HepG2 (cell line): ENCODE data around the gene CRK. TPM values are rescaled to one million over a fixed set of nuclear protein-coding genes. Genes with fewer than 3 reads are reported as not detected.

Source experiments
- ATAC-seq: fragments of 200-7000 bp; cut with Tn5 transposase; 3 replicates; pipeline ENCODE4 v1.9.1; 2020; ENCODE audit warnings: mild to moderate bottlenecking, moderate library complexity
- BruUV-seq: library from RNA; stranded (reverse); fragments of 400-500 nt; replicated peaks from 2 replicates; lab custom pipeline; 2021; lab: Mats Ljungman, UMichigan
- CTCF ChIA-PET: fragments of 300-600 bp; formaldehyde crosslinking; extraction: SDS; loops from one replicate; lab custom pipeline; 2021; ENCODE audit warnings: low total read pairs, inconsistent platforms, low intra/inter-chr PET ratio; lab: Yijun Ruan, JAX
- POLR2A ChIA-PET: fragments of 350-600 bp; sonication (Branson Sonifier 250); formaldehyde crosslinking; loops from one replicate; lab custom pipeline; 2020; ENCODE audit warnings: antibody characterized with exemption, inconsistent platforms; lab: Yijun Ruan, JAX
- DNase-seq: peaks from one replicate; pipeline ENCODE4 v3.0.0-alpha.2; 2015; ENCODE audit warnings: low spot score
- FAIRE-seq: peaks from 3 replicates; lab custom pipeline; 2011; peaks lifted over from hg19 to GRCh38; lab: Jason Lieb, UNC
- H2AFZ ChIP-seq: one replicate; pipeline ENCODE4 v1.6.1; 2011; ENCODE audit warnings: low read length, inconsistent platforms
- H3K27ac ChIP-seq: fragments of 300-600 bp; 3 replicates; pipeline ENCODE4 v1.8.0; 2011; ENCODE audit warnings: mixed run types, mild to moderate bottlenecking, mixed read lengths, low read length, inconsistent platforms; ENCODE audit not compliant: insufficient read depth; ENCODE audit errors: extremely low read length
- H3K27me3 ChIP-seq, 2 experiments: fragments of 200-600 bp in 1 of 2; 2 replicates in 1 of 2; 3 replicates in 1 of 2; pipeline versions ENCODE4 v1.6.0 to v1.8.0; 2011; ENCODE audit warnings: low read length in 2 of 2, mild to moderate bottlenecking in 2 of 2, moderate library complexity in 2 of 2, inconsistent platforms in 1 of 2; ENCODE audit not compliant: insufficient read depth in 2 of 2, control insufficient read depth in 1 of 2
- H3K36me3 ChIP-seq, 2 experiments: fragments of 200-600 bp in 1 of 2; replicated peaks in 1 of 2; 2 replicates in 1 of 2; 3 replicates in 1 of 2; pipeline versions ENCODE4 v1.5.1 to v1.8.0; 2011; ENCODE audit warnings: low read length in 2 of 2, inconsistent platforms in 1 of 2; ENCODE audit not compliant: insufficient read depth in 2 of 2, control insufficient read depth in 1 of 2
- H3K4me1 ChIP-seq: 2 replicates; pipeline ENCODE4 v1.5.1; 2012; ENCODE audit warnings: low read length, inconsistent platforms; ENCODE audit not compliant: insufficient read depth
- H3K4me2 ChIP-seq: 2 replicates; pipeline ENCODE4 v1.6.0; 2011; ENCODE audit warnings: low read depth, low read length, inconsistent platforms
- H3K4me3 ChIP-seq, 3 experiments: fragments of 200-600 bp in 1 of 3; sonication (generic), shearing (Covaris generic) in 1 of 3; replicated peaks in 1 of 3; 2 replicates each; pipeline ENCODE4 v1.5.1; 2011 to 2016; ENCODE audit warnings: low read length in 3 of 3, inconsistent platforms in 2 of 3, low read depth in 2 of 3, mild to moderate bottlenecking in 2 of 3, control low read depth in 1 of 3, mixed read lengths in 1 of 3; ENCODE audit not compliant: insufficient read depth in 1 of 3
- H3K79me2 ChIP-seq: one replicate; pipeline ENCODE4 v1.6.1; 2011; ENCODE audit warnings: low read length, inconsistent platforms; ENCODE audit not compliant: insufficient read depth
- H3K9ac ChIP-seq: 2 replicates; pipeline ENCODE4 v1.6.0; 2011; ENCODE audit warnings: mild to moderate bottlenecking, low read depth, low read length, inconsistent platforms; ENCODE audit not compliant: insufficient read depth
- H3K9me3 ChIP-seq: 2 replicates; pipeline ENCODE4 v1.5.1; 2012; ENCODE audit warnings: mild to moderate bottlenecking, low read length
- H4K20me1 ChIP-seq: 2 replicates; pipeline ENCODE4 v1.6.0; 2011; ENCODE audit warnings: inconsistent platforms, mild to moderate bottlenecking, low read length, moderate library complexity; ENCODE audit not compliant: insufficient read depth
- ADNP ChIP-seq: sonication (generic); formaldehyde crosslinking; IDR thresholded peaks from 2 replicates; pipeline ENCODE4 v1.4.0; 2020; ENCODE audit warnings: missing genetic modification reagents
- ATF5 ChIP-seq: sonication (generic); formaldehyde crosslinking; IDR thresholded peaks from 2 replicates; pipeline ENCODE4 v1.4.0; 2020; ENCODE audit warnings: mild to moderate bottlenecking, low read depth, missing genetic modification reagents
- FOXC1 ChIP-seq: sonication (generic); formaldehyde crosslinking; IDR thresholded peaks from 2 replicates; pipeline ENCODE4 v1.8.0; 2022; ENCODE audit warnings: mild to moderate bottlenecking, missing genetic modification reagents, borderline replicate concordance
- LBX2 ChIP-seq: sonication (generic); formaldehyde crosslinking; IDR thresholded peaks from 2 replicates; pipeline ENCODE4 v1.5.0; 2020; ENCODE audit warnings: missing genetic modification reagents, mild to moderate bottlenecking, borderline replicate concordance
- MAFF ChIP-seq: IDR thresholded peaks from 2 replicates; pipeline ENCODE4 v1.6.1; 2011; ENCODE audit warnings: low read depth, low read length, improper control_type of control experiment
- PTBP1 ChIP-seq: fragments of 200-400 bp; formaldehyde crosslinking; IDR thresholded peaks from 2 replicates; pipeline ENCODE4 v1.6.1; 2018; ENCODE audit warnings: low read length, low read depth; ENCODE audit not compliant: poor library complexity, severe bottlenecking
- SSRP1 ChIP-seq: IDR thresholded peaks from 2 replicates; pipeline ENCODE4 v1.6.1; 2016; ENCODE audit warnings: control low read depth
- TMF1 ChIP-seq: sonication (generic); formaldehyde crosslinking; IDR thresholded peaks from 2 replicates; pipeline ENCODE4 v1.8.1; 2022; ENCODE audit warnings: low read depth, missing genetic modification reagents
- ZFAT ChIP-seq: sonication (generic); formaldehyde crosslinking; conservative IDR thresholded peaks from 2 replicates; pipeline ENCODE4 v1.8.1; 2023; ENCODE audit warnings: missing genetic modification reagents, inconsistent platforms
- ZKSCAN8 ChIP-seq: IDR thresholded peaks from 2 replicates; pipeline ENCODE4 v1.6.1; 2016; ENCODE audit warnings: borderline replicate concordance, missing genetic modification reagents, missing compliant biosample characterization
- ZNF282 ChIP-seq: fragments of 450-650 bp; IDR thresholded peaks from 2 replicates; pipeline ENCODE4 v1.6.1; 2018; ENCODE audit not compliant: partially characterized antibody
- ZNF432 ChIP-seq: sonication (generic); formaldehyde crosslinking; IDR thresholded peaks from 2 replicates; pipeline ENCODE4 v1.5.0; 2020; ENCODE audit warnings: missing genetic modification reagents, mild to moderate bottlenecking, borderline replicate concordance
- ZNF512B ChIP-seq: sonication (generic); formaldehyde crosslinking; IDR thresholded peaks from 2 replicates; pipeline ENCODE4 v1.5.1; 2020; ENCODE audit warnings: missing genetic modification reagents, mild to moderate bottlenecking, borderline replicate concordance
- ZNF569 ChIP-seq: sonication (generic); formaldehyde crosslinking; IDR thresholded peaks from 2 replicates; pipeline ENCODE4 v1.5.0; 2020; ENCODE audit warnings: mild to moderate bottlenecking, missing genetic modification reagents, moderate library complexity, borderline replicate concordance
- ZNF713 ChIP-seq: sonication (generic); formaldehyde crosslinking; IDR thresholded peaks from 2 replicates; pipeline ENCODE4 v1.4.0; 2020; ENCODE audit warnings: mild to moderate bottlenecking, missing genetic modification reagents
- ZNF766 ChIP-seq: sonication (generic); formaldehyde crosslinking; IDR thresholded peaks from 2 replicates; pipeline ENCODE4 v1.5.0; 2020; ENCODE audit warnings: missing genetic modification reagents, borderline replicate concordance
- ZNF83 ChIP-seq: sonication (generic); formaldehyde crosslinking; IDR thresholded peaks from 2 replicates; pipeline ENCODE4 v1.4.0; 2020; ENCODE audit warnings: missing genetic modification reagents, mild to moderate bottlenecking, borderline replicate concordance
- WGBS: methylation state at CpG from one replicate; pipeline ENCODE4 v1.1.6; 2017; ENCODE audit warnings: low lambda C conversion rate; 5-methylcytosine and 5-hydroxymethylcytosine counted together
- in situ Hi-C: cut with HindIII; loops from 2 replicates; pipeline ENCODE4 v1.10.0; 2017; ENCODE audit warnings: low pct_unique_long_range_greater_than_20kb; ENCODE audit not compliant: extremely low pct_ligation_motif_present
- intact Hi-C: fragments of 100-400 bp; cut with micrococcal nuclease; formaldehyde crosslinking; loops from one replicate; pipeline ENCODE4 v1.10.0; 2022; ENCODE audit not compliant: unreplicated experiment
- polyA plus RNA-seq, 8 experiments: library from polyadenylated mRNA; depleted of rRNA in 3 of 8; stranded (reverse) in 7 of 8; unstranded in 1 of 8; fragments of >200 nt; fragmentation: Illumina TruSeq in 4 of 8; extraction: Trizol in 4 of 8; gene quantifications; 2 replicates each; pipeline versions ENCODE4 v1.2.1 to v1.2.3, GENCODE V29; 2011 to 2016; ENCODE audit warnings: low read depth in 4 of 8, missing spikeins in 1 of 8, mixed read lengths in 1 of 8; ENCODE audit not compliant: insufficient read depth in 1 of 8
- total RNA-seq, 5 experiments: library from RNA; depleted of rRNA; stranded (reverse); fragments of >200 nt; fragmentation: Illumina TruSeq; extraction: Trizol; gene quantifications; 2 replicates each; pipeline ENCODE4 v1.2.3, GENCODE V29; 2016; ENCODE audit warnings: low read depth in 1 of 5
- TF ChIP-seq, protein P1 (sequence below): fragments of 450-650 bp; IDR thresholded peaks from 2 replicates; pipeline ENCODE4 v1.6.1; 2017; ENCODE audit warnings: mild to moderate bottlenecking

CRK gene
- total and polyA plus RNA-seq, 2 of the 13 experiments (the other 11 are each of a cell fraction or from before 2014, with no cell fraction given) = 47.4 to 54.2 TPM

- peak overlapping the region in 1 of 3 experiments; percentile 44; a peak in 1 of 6 replicates for H3K4me3 ChIP-seq
- no peaks in the 10 kb centered on the region for H3K79me2 ChIP-seq
- DNase-seq = peak; percentile 92
- peak overlapping the region; percentile 67 for H3K4me2 ChIP-seq
- WGBS = 29% methylated on average over 6 of the region's 21 CpGs
- H3K27ac ChIP-seq = peak overlapping the region; percentile 70
- H3K36me3 ChIP-seq = peaks cover 9 to 17% of the 10 kb centered on the region in 2 experiments; a peak in 3 of 5 replicates
- BruUV-seq = no TSS peak
- H3K27me3 ChIP-seq = no peaks in the 10 kb centered on the region
- no peak overlapping the region for H2AFZ ChIP-seq
- ATAC-seq = peak; percentile 98
- no peaks in the 10 kb centered on the region for H3K9me3 ChIP-seq
- no peak overlapping the region for H3K9ac ChIP-seq
- ChIA-PET CTCF (no interaction called here), POLR2A (interaction anchor here (0.7 to 1.9 kb wide), 8 partner anchors 9 to 49 kb away, joined by 3 to 17 read pairs (median 4); partner anchors contain the start of genes CRK, INPP5K and MYO1C)
- peaks cover 19% of the 10 kb centered on the region for H3K4me1 ChIP-seq
- in situ Hi-C loops (no loop called here), intact Hi-C loops (loop anchor here (1.0 kb wide), 1 partner anchor 11 kb away; no protein-coding TSS in a partner anchor)
- H4K20me1 ChIP-seq = no peaks in the 10 kb centered on the region; the same call in 1 of the 2 replicates
- FAIRE-seq = peak; percentile 97
- TF ChIP-seq ZNF512B = no peak
- TF ChIP-seq PTBP1 = no peak
- no peak for TF ChIP-seq SSRP1 (CRISPR knock-in tag)
- no peak for TF ChIP-seq ZNF282
- no peak for TF ChIP-seq ZNF713 (CRISPR knock-in tag)
- TF ChIP-seq MAFF = no peak
- no peak for TF ChIP-seq LBX2 (CRISPR knock-in tag)
- TF ChIP-seq FOXC1 = no peak; the same call in 1 of the 2 replicates
- no peak for TF ChIP-seq ZKSCAN8 (CRISPR knock-in tag)
- no peak for TF ChIP-seq ZNF83 (CRISPR knock-in tag)
- TF ChIP-seq ZNF569 (CRISPR knock-in tag) = no peak
- no peak for TF ChIP-seq ZNF432 (CRISPR knock-in tag)
- TF ChIP-seq, protein P1, sequence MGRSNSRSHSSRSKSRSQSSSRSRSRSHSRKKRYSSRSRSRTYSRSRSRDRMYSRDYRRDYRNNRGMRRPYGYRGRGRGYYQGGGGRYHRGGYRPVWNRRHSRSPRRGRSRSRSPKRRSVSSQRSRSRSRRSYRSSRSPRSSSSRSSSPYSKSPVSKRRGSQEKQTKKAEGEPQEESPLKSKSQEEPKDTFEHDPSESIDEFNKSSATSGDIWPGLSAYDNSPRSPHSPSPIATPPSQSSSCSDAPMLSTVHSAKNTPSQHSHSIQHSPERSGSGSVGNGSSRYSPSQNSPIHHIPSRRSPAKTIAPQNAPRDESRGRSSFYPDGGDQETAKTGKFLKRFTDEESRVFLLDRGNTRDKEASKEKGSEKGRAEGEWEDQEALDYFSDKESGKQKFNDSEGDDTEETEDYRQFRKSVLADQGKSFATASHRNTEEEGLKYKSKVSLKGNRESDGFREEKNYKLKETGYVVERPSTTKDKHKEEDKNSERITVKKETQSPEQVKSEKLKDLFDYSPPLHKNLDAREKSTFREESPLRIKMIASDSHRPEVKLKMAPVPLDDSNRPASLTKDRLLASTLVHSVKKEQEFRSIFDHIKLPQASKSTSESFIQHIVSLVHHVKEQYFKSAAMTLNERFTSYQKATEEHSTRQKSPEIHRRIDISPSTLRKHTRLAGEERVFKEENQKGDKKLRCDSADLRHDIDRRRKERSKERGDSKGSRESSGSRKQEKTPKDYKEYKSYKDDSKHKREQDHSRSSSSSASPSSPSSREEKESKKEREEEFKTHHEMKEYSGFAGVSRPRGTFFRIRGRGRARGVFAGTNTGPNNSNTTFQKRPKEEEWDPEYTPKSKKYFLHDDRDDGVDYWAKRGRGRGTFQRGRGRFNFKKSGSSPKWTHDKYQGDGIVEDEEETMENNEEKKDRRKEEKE = no peak
- TF ChIP-seq ZNF766 (CRISPR knock-in tag) = peak; percentile 45; the same call in 1 of the 2 replicates
- no peak for TF ChIP-seq ADNP
- no peak for TF ChIP-seq ZFAT (CRISPR knock-in tag)
- TF ChIP-seq TMF1 = no peak
- no peak for TF ChIP-seq ATF5 (CRISPR knock-in tag)
These were observed 12.0 kb upstream of the CRK start for GRCh38 chr17:1467898-1468492.
